OCI-LY3 (cell line): ENCODE measurements around the gene IFNA1.

Source experiments
- EZH2phosphoT487 ChIP-seq: fragments of 200-600 bp; shearing (Covaris generic); IDR thresholded peaks from 2 replicates; pipeline ENCODE4 v1.6.1; 2018; ENCODE audit warnings: antibody characterized with exemption, mixed run types, low read depth
- TF ChIP-seq, protein P1 (sequence below): fragments of 200-600, 300-600 bp; sonication (generic); IDR thresholded peaks from 2 replicates; pipeline ENCODE4 v1.5.1; 2014; ENCODE audit warnings: antibody characterized with exemption, low read length, low read depth

DNA sequence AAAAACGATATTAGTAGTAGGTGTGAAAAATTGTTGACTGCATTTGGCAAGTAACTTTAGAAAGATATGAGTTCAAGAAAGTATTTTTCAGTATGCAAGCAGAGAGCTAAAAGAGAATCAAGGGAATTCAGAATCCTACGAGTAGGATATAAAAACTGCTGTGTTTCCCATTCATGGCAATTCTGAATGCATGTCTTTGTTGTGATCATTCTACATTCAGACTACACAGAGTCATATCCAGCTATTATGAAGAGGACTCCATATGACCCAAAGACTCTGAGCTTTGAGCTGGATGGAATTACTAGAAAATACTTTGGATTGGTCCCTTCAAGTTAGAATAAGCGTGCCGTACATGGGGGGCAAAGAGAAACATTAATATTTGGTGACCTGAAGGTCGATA lies 29.9 kb downstream of the IFNA1 start:
- TF ChIP-seq, protein P1, sequence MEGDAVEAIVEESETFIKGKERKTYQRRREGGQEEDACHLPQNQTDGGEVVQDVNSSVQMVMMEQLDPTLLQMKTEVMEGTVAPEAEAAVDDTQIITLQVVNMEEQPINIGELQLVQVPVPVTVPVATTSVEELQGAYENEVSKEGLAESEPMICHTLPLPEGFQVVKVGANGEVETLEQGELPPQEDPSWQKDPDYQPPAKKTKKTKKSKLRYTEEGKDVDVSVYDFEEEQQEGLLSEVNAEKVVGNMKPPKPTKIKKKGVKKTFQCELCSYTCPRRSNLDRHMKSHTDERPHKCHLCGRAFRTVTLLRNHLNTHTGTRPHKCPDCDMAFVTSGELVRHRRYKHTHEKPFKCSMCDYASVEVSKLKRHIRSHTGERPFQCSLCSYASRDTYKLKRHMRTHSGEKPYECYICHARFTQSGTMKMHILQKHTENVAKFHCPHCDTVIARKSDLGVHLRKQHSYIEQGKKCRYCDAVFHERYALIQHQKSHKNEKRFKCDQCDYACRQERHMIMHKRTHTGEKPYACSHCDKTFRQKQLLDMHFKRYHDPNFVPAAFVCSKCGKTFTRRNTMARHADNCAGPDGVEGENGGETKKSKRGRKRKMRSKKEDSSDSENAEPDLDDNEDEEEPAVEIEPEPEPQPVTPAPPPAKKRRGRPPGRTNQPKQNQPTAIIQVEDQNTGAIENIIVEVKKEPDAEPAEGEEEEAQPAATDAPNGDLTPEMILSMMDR, result no peak
- TF ChIP-seq EZH2phosphoT487, result no peak
